A549 (cell line): ENCODE results near the gene MLYCD. TPM values are rescaled to one million over a fixed set of nuclear protein-coding genes. Genes with fewer than 3 reads are reported as not detected.

Source experiments
- ATAC-seq, 2 experiments: fragments of 200-7000 bp in 1 of 2; fragments of >200 bp in 1 of 2; cut with Nextera tagmentation in 1 of 2; cut with Tn5 transposase in 1 of 2; 3 replicates each; pipeline versions ENCODE4 v1.8.0 to v1.9.1; 2018 to 2020; ENCODE audit warnings: mild to moderate bottlenecking in 1 of 2, moderate library complexity in 1 of 2
- CTCF ChIA-PET: fragments of 300-600 bp; sonication (Branson Sonifier 250); formaldehyde crosslinking; extraction: SDS; loops from one replicate; lab custom pipeline; 2021; ENCODE audit warnings: antibody characterized with exemption, inconsistent platforms; lab: Yijun Ruan, JAX
- POLR2A ChIA-PET: fragments of 350-600 bp; formaldehyde crosslinking; extraction: SDS; loops from one replicate; lab custom pipeline; 2021; ENCODE audit warnings: antibody characterized with exemption, inconsistent platforms; lab: Yijun Ruan, JAX
- DNase-seq, 2 experiments: peaks; one replicate each; pipeline versions ENCODE4 v3.0.0 to v3.0.0-alpha.2; 2011 to 2016; ENCODE audit warnings: low read depth in 1 of 2, low spot score in 1 of 2
- FAIRE-seq: peaks from 2 replicates; lab custom pipeline; 2011; peaks lifted over from hg19 to GRCh38; lab: Jason Lieb, UNC
- H3K27ac ChIP-seq, 2 experiments: fragments of >200 bp; sonication (Bioruptor Twin); formaldehyde crosslinking; 3 replicates each; pipeline ENCODE4 v1.5.1; 2016 to 2017
- H3K4me1 ChIP-seq: fragments of >200 bp; sonication (Bioruptor Twin); formaldehyde crosslinking; 3 replicates; pipeline ENCODE4 v1.6.1; 2016
- H3K4me2 ChIP-seq: fragments of >200 bp; sonication (Bioruptor Twin); formaldehyde crosslinking; 3 replicates; pipeline ENCODE4 v1.6.1; 2016
- H3K4me3 ChIP-seq: fragments of >200 bp; sonication (Bioruptor Twin); formaldehyde crosslinking; 3 replicates; pipeline ENCODE4 v1.5.1; 2016
- H3K9me3 ChIP-seq: fragments of >200 bp; sonication (Bioruptor Twin); formaldehyde crosslinking; 3 replicates; pipeline ENCODE4 v1.6.1; 2016
- BHLHE40 ChIP-seq: IDR thresholded peaks from 2 replicates; pipeline ENCODE4 v1.6.1; 2012; ENCODE audit warnings: low read depth, low read length, inconsistent platforms
- CHD2 ChIP-seq: fragments of 150-350 bp; IDR thresholded peaks from 2 replicates; pipeline ENCODE4 v1.6.1; 2014; ENCODE audit warnings: low read length; ENCODE audit not compliant: partially characterized antibody
- CTCF ChIP-seq: fragments of >200 bp; sonication (Bioruptor Twin); formaldehyde crosslinking; IDR thresholded peaks from 3 replicates; pipeline ENCODE4 v1.5.1; 2016
- EP300 ChIP-seq, 2 experiments: fragments of >200 bp; sonication (Bioruptor Twin); formaldehyde crosslinking; IDR thresholded peaks; 2 replicates in 1 of 2; 3 replicates in 1 of 2; pipeline ENCODE4 v1.6.1; 2016 to 2017
- FOSB ChIP-seq: fragments of 250-450 bp; sonication (Bioruptor Pico); IDR thresholded peaks from 2 replicates; pipeline ENCODE4 v1.5.0; 2020; ENCODE audit warnings: mild to moderate bottlenecking, moderate library complexity
- FOSL2 ChIP-seq, 2 experiments: fragments of 450-650 bp in 1 of 2; fragments of >200 bp in 1 of 2; sonication (Bioruptor Twin) in 1 of 2; formaldehyde crosslinking; IDR thresholded peaks; 2 replicates each; pipeline versions ENCODE4 v1.5.0 to v1.6.1; 2016 to 2020; ENCODE audit warnings: mild to moderate bottlenecking in 1 of 2, moderate library complexity in 1 of 2
- FOXS1 ChIP-seq: fragments of 250-450 bp; sonication (Bioruptor Pico); IDR thresholded peaks from 2 replicates; pipeline ENCODE4 v1.5.0; 2020; ENCODE audit warnings: mild to moderate bottlenecking, moderate library complexity
- HDAC2 ChIP-seq: fragments of 200-600 bp; sonication (generic); IDR thresholded peaks from 2 replicates; pipeline ENCODE4 v1.6.1; 2016
- HEYL ChIP-seq: fragments of 250-450 bp; sonication (Bioruptor Pico); IDR thresholded peaks from 2 replicates; pipeline ENCODE4 v1.8.0; 2021; ENCODE audit warnings: mild to moderate bottlenecking, moderate library complexity
- HMGXB4 ChIP-seq: fragments of 250-450 bp; sonication (Bioruptor Pico); IDR thresholded peaks from 2 replicates; pipeline ENCODE4 v1.5.0; 2021; ENCODE audit warnings: mild to moderate bottlenecking, moderate library complexity, borderline replicate concordance
- HOXA7 ChIP-seq: fragments of 250-450 bp; sonication (Bioruptor Pico); IDR thresholded peaks from 2 replicates; pipeline ENCODE4 v1.5.0; 2020; ENCODE audit warnings: mild to moderate bottlenecking, moderate library complexity
- KDM1A ChIP-seq: fragments of 200-600 bp; sonication (generic); IDR thresholded peaks from 2 replicates; pipeline ENCODE4 v1.6.1; 2016; ENCODE audit warnings: low read depth, mild to moderate bottlenecking
- MAX ChIP-seq: IDR thresholded peaks from 2 replicates; pipeline ENCODE4 v1.6.1; 2012
- MAZ ChIP-seq: fragments of 150-350 bp; IDR thresholded peaks from 2 replicates; pipeline ENCODE4 v1.6.1; 2014; ENCODE audit warnings: antibody characterized with exemption, low read depth, low read length, borderline replicate concordance
- MYC ChIP-seq: IDR thresholded peaks from 2 replicates; pipeline ENCODE4 v1.6.1; 2012; ENCODE audit warnings: mild to moderate bottlenecking, inconsistent platforms, low read length, improper control_type of control experiment, borderline replicate concordance
- NFE2L2 ChIP-seq: fragments of 150-350 bp; conservative IDR thresholded peaks from 2 replicates; pipeline ENCODE4 v1.6.1; 2014; ENCODE audit warnings: low read length
- POLR2A ChIP-seq: IDR thresholded peaks from 2 replicates; pipeline ENCODE4 v1.6.1; 2012; ENCODE audit warnings: mild to moderate bottlenecking, low read length
- RAD21 ChIP-seq, 2 experiments: fragments of >200 bp in 1 of 2; sonication (Bioruptor Twin) in 1 of 2; formaldehyde crosslinking in 1 of 2; IDR thresholded peaks in 1 of 2; conservative IDR thresholded peaks in 1 of 2; 2 replicates in 1 of 2; 3 replicates in 1 of 2; pipeline ENCODE4 v1.6.1; 2012 to 2018; ENCODE audit warnings: inconsistent platforms in 1 of 2
- SMC3 ChIP-seq: fragments of >200 bp; sonication (Bioruptor Twin); formaldehyde crosslinking; IDR thresholded peaks from 3 replicates; pipeline ENCODE4 v1.6.1; 2018; ENCODE audit warnings: inconsistent platforms
- WGBS: methylation state at CpG from one replicate; pipeline ENCODE4 v1.1.6; 2017; ENCODE audit errors: missing lambda C conversion rate; 5-methylcytosine and 5-hydroxymethylcytosine counted together
- polyA plus RNA-seq, 4 experiments: library from polyadenylated mRNA; depleted of rRNA in 3 of 4; stranded (reverse); fragments of >200 nt; fragmentation: RNase III in 1 of 4; extraction: RNeasy Plus Mini Kit Qiagen cat#74134 plus additional on column Dnase treatment in 1 of 4; gene quantifications; 2 replicates in 3 of 4; 3 replicates in 1 of 4; pipeline ENCODE4 v1.2.3, GENCODE V29; 2011 to 2017
- TF ChIP-seq, protein P1 (sequence below): IDR thresholded peaks from 2 replicates; pipeline ENCODE4 v1.6.1; 2012; ENCODE audit warnings: low read depth, borderline replicate concordance
- TF ChIP-seq, protein P2 (sequence below): fragments of 150-350 bp; IDR thresholded peaks from 2 replicates; pipeline ENCODE4 v1.6.1; 2014; ENCODE audit warnings: low read depth, mild to moderate bottlenecking, low read length

MLYCD gene
- polyA plus RNA-seq, 2 of the 4 experiments (the other 2 are of a cell fraction), result 1.3 to 1.7 TPM

DNA sequence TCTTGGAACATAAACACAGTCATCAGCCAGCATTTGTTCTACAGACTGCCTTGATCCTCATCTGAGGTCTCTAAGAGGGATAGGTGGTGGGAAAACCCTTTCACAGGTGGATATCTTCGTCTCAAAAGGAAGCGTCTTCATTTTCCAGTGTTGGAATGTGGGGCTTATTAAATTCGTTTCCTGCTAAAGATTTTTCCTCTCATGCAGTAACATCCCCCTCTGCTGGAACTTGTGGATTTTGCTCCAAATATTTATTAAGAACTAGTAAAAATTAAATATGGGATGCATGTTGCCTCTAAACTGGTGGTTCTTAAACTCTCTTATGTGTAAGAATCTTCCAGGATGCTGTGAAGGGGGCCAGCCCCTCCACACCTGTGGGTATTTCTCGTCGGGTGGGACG lies 20.1 kb upstream of the MLYCD start:
- peak; percentile 38 to 59 for DNase-seq
- peak; percentile 26 to 66; a peak in 3 of 6 replicates for ATAC-seq
- Histone ChIP-seq H3K9me3 (0 out of 3 replicates have a peak, but pooled peaks cover 4% of the 10 kb centered on the region), H3K27ac (no peak overlapping the region), H3K4me2 (peak overlapping the region; percentile 23; the same call in 2 of the 3 replicates), H3K4me3 (no peak overlapping the region), H3K4me1 (no peaks in the 10 kb centered on the region)
- under 1% methylated on average over 6 of the region's 6 CpGs for whole genome bisulfite sequencing
- CTCF ChIA-PET, result interaction anchor here (0.7 to 4.9 kb wide), 3 partner anchors 8 to 53 kb away, joined by 3 to 47 read pairs (median 4); no protein-coding TSS in a partner anchor
- POLR2A ChIA-PET, result no interaction called here
- TF ChIP-seq FOSB (CRISPR knock-in tag), result no peak
- TF ChIP-seq KDM1A, result no peak
- TF ChIP-seq CTCF, result peak; percentile 68
- peak; percentile 65 for TF ChIP-seq SMC3
- TF ChIP-seq RAD21 (conservative IDR thresholded peaks at IDR 0.05 in 1 of 2, IDR thresholded peaks at IDR 0.05 in 1 of 2), result peak; percentile 77 to 87
- no peak for FAIRE-seq

DNA sequence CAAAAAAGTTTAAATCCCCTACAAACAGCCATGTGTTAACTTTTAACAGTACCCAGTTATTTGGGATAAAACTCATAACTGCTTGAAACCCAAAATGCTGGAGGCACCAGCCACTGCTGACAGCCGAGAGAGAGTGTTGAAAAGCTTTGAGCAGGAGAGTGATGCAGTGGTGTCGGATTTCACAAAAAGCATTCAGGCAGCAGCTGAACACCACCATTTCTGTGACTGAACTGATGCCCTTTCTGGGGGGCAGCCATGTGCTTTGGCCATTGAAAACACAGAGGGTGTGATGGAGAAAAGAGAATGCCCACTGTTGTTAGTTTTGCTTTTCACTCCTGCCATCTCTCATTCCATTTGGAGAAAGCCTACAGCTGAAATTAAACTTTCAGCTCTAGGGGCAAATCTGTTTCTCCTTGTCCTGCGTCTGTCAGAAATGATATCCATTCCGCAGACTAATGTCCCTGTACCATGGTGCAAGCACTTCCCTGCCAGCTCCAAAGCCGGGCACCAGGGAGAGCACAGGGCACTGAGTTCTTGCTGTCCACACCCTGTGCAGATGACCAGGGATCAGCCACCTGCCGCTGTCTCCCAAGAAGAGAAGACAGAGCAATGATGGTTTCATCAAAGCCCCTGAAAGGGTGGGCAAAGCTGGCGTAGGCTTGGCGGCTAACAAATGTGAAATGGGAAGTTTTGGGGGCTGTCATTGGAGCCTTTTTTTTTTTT lies 16.6 kb upstream of the MLYCD start:
- no peak for TF ChIP-seq HOXA7 (CRISPR knock-in tag)
- TF ChIP-seq, protein P1, sequence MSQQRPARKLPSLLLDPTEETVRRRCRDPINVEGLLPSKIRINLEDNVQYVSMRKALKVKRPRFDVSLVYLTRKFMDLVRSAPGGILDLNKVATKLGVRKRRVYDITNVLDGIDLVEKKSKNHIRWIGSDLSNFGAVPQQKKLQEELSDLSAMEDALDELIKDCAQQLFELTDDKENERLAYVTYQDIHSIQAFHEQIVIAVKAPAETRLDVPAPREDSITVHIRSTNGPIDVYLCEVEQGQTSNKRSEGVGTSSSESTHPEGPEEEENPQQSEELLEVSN, result no peak
- no peak for TF ChIP-seq MAX
- no peak for TF ChIP-seq POLR2A
- TF ChIP-seq MAZ, result no peak
- no peak for TF ChIP-seq FOSL2 (IDR thresholded peaks at IDR 0.05)
- no peak for TF ChIP-seq FOSL2 (CRISPR knock-in tag; IDR thresholded peaks at IDR 0.05)
- TF ChIP-seq HEYL, result no peak
- TF ChIP-seq, protein P2, sequence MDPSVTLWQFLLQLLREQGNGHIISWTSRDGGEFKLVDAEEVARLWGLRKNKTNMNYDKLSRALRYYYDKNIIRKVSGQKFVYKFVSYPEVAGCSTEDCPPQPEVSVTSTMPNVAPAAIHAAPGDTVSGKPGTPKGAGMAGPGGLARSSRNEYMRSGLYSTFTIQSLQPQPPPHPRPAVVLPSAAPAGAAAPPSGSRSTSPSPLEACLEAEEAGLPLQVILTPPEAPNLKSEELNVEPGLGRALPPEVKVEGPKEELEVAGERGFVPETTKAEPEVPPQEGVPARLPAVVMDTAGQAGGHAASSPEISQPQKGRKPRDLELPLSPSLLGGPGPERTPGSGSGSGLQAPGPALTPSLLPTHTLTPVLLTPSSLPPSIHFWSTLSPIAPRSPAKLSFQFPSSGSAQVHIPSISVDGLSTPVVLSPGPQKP, result no peak
- TF ChIP-seq CTCF, result no peak
- TF ChIP-seq NFE2L2, result no peak
- TF ChIP-seq BHLHE40, result no peak
- TF ChIP-seq CHD2, result no peak
- TF ChIP-seq FOXS1 (CRISPR knock-in tag), result no peak
- TF ChIP-seq HDAC2, result no peak
- TF ChIP-seq HMGXB4, result no peak
- no peak for TF ChIP-seq EP300 (IDR thresholded peaks at IDR 0.05)
- TF ChIP-seq MYC, result no peak
- Histone ChIP-seq H3K27ac (no peak overlapping the region), H3K4me3 (no peak overlapping the region), H3K9me3 (0 out of 3 replicates have a peak, but pooled peaks cover 2% of the 10 kb centered on the region), H3K4me2 (no peak overlapping the region), H3K4me1 (no peaks in the 10 kb centered on the region)
- CTCF ChIA-PET, result interaction anchor here (1.1 to 8.6 kb wide), 2 partner anchors 9 to 57 kb away, joined by 3 to 74 read pairs; no protein-coding TSS in a partner anchor
- DNase-seq, result no peak
- WGBS, result 57% methylated on average over 8 of the region's 8 CpGs
- POLR2A ChIA-PET, result no interaction called here
- FAIRE-seq, result no peak
- ATAC-seq, result no peak
